Gastroesophageal sphincter (tissue), 4 donors: ENCODE measurements around the gene FHDC1. TPM values are rescaled to one million over a fixed set of nuclear protein-coding genes. Genes with fewer than 3 reads are reported as not detected.
A peak's percentile ranks its signal among the peaks of the same experiment; 100 is the strongest.

Source experiments
- ATAC-seq: fragments of 150-250 bp; one replicate; pipeline ENCODE4 v1.9.1; 2016; ENCODE audit warnings: mild to moderate bottlenecking, moderate library complexity
- H3K27ac ChIP-seq, 4 donors: fragments of 200-600 bp; sonication (generic) in 3 of 4; 1 replicate in 3 of 4; 2 replicates in 1 of 4; pipeline ENCODE4 v1.5.1; 2016 to 2019
- H3K27me3 ChIP-seq: fragments of 200-600 bp; sonication (generic); one replicate; pipeline ENCODE4 v1.5.1; 2019
- H3K36me3 ChIP-seq, 2 donors: fragments of 200-600 bp; sonication (generic); one replicate each; pipeline ENCODE4 v1.5.1; 2019; ENCODE audit warnings: control low read depth in 1 of 2
- H3K4me1 ChIP-seq, 3 donors: fragments of 200-600 bp; sonication (generic); 1 replicate in 2 of 3; 2 replicates in 1 of 3; pipeline ENCODE4 v1.5.1; 2016 to 2019; ENCODE audit warnings: control low read depth in 2 of 3
- H3K4me3 ChIP-seq, 2 donors: fragments of 200-600 bp; sonication (generic); one replicate each; pipeline ENCODE4 v1.5.1; 2019; ENCODE audit warnings: mild to moderate bottlenecking in 1 of 2, moderate library complexity in 1 of 2
- H3K9me3 ChIP-seq, 3 donors: fragments of 200-600 bp; sonication (generic); one replicate each; pipeline ENCODE4 v1.5.1; 2017 to 2019; ENCODE audit warnings: control low read depth in 2 of 3
- CTCF ChIP-seq, 4 experiments: fragments of 200-600 bp in 2 of 4; fragments of 450-650 bp in 2 of 4; sonication (generic) in 1 of 4; IDR thresholded peaks; one replicate each; pipeline ENCODE4 v1.5.1; 2017 to 2019; ENCODE audit warnings: antibody characterized with exemption in 4 of 4, mild to moderate bottlenecking in 2 of 4, moderate library complexity in 2 of 4
- EP300 ChIP-seq: sonication (generic); formaldehyde crosslinking; IDR thresholded peaks from one replicate; pipeline ENCODE4 v1.6.1; 2017; ENCODE audit warnings: antibody characterized with exemption, mild to moderate bottlenecking
- POLR2A ChIP-seq, 2 donors: fragments of 450-650 bp; IDR thresholded peaks; one replicate each; pipeline ENCODE4 v1.6.1; 2017; ENCODE audit warnings: antibody characterized with exemption in 2 of 2, mild to moderate bottlenecking in 2 of 2, moderate library complexity in 1 of 2
- POLR2AphosphoS5 ChIP-seq: sonication (generic); formaldehyde crosslinking; IDR thresholded peaks from one replicate; pipeline ENCODE4 v1.6.1; 2017; ENCODE audit warnings: antibody characterized with exemption
- WGBS, 2 donors: methylation state at CpG; one replicate each; pipeline ENCODE4 v1.1.5; 2018; ENCODE audit warnings: low coverage in 1 of 2; 5-methylcytosine and 5-hydroxymethylcytosine counted together
- total RNA-seq, 4 donors: library from RNA; depleted of rRNA; stranded (reverse); fragments of >200 nt; gene quantifications; one replicate each; pipeline ENCODE4 v1.1.0, GENCODE V29; 2016

The FHDC1 gene
- total RNA-seq, 4 donors from 2014 or later = 0.62 to 1.8 (median 1.3) TPM

- 68 to 73% methylated on average over 4 to 7 of the region's 12 CpGs for WGBS, 2 donors
- Histone ChIP-seq H3K27me3 (no peaks in the 10 kb centered on the region), H3K36me3 (peaks cover 0 to 16% of the 10 kb centered on the region in 2 donors), H3K9me3 (no peaks in the 10 kb centered on the region), H3K4me1 (no peaks in the 10 kb centered on the region), H3K27ac (peak overlapping the region in 2 of 4 donors; percentile 2 to 33), H3K4me3 (no peak overlapping the region)
- peak; percentile 46 for ATAC-seq
- TF ChIP-seq POLR2A (IDR thresholded peaks at IDR 0.05) = no peak
- no peak for TF ChIP-seq POLR2AphosphoS5
- TF ChIP-seq EP300 = no peak
- TF ChIP-seq CTCF (IDR thresholded peaks at IDR 0.05) = no peak
Measured at GRCh38 chr4:152972821-152973628, 36.9 kb downstream of the FHDC1 start.

- Histone ChIP-seq H3K4me3 (no peak overlapping the region), H3K4me1 (no peaks in the 10 kb centered on the region), H3K36me3 (peaks cover 0 to 11% of the 10 kb centered on the region in 2 donors), H3K27me3 (no peaks in the 10 kb centered on the region), H3K27ac (peak overlapping the region in 1 of 4 donors; percentile 33), H3K9me3 (no peaks in the 10 kb centered on the region)
- 72 to 74% methylated on average over 5 to 6 of the region's 9 CpGs for WGBS, 2 donors
- ATAC-seq = no peak
- no peak for TF ChIP-seq POLR2AphosphoS5
- no peak for TF ChIP-seq CTCF (IDR thresholded peaks at IDR 0.05)
- TF ChIP-seq POLR2A (IDR thresholded peaks at IDR 0.05) = no peak
- no peak for TF ChIP-seq EP300
Measured at GRCh38 chr4:152973629-152974467, 37.7 kb downstream of the FHDC1 start.

GRCh38 chr4:152974468-152975379, 38.6 kb downstream of the FHDC1 start:
- ATAC-seq = no peak
- no peaks in the 10 kb centered on the region for H3K4me1 ChIP-seq
- H3K27me3 ChIP-seq = no peaks in the 10 kb centered on the region
- peaks cover 0 to 9% of the 10 kb centered on the region in 2 donors for H3K36me3 ChIP-seq
- H3K27ac ChIP-seq = no peak overlapping the region
- no peak for TF ChIP-seq CTCF (IDR thresholded peaks at IDR 0.05)
- TF ChIP-seq POLR2AphosphoS5 = no peak
- no CpG with 5 or more reads among the region's 28 CpGs for WGBS, 2 donors
- no peak overlapping the region for H3K4me3 ChIP-seq
- no peaks in the 10 kb centered on the region for H3K9me3 ChIP-seq

- no peak for ATAC-seq
- Histone ChIP-seq H3K4me3 (no peak overlapping the region), H3K27me3 (no peaks in the 10 kb centered on the region), H3K36me3 (peaks cover 0 to 9% of the 10 kb centered on the region in 2 donors), H3K4me1 (no peaks in the 10 kb centered on the region), H3K27ac (no peak overlapping the region), H3K9me3 (no peaks in the 10 kb centered on the region)
- TF ChIP-seq POLR2A (IDR thresholded peaks at IDR 0.05) (no peak), CTCF (IDR thresholded peaks at IDR 0.05) (no peak), EP300 (no peak), POLR2AphosphoS5 (no peak)
- 100% methylated on average over 1 of the region's 38 CpGs; no CpG with 5 or more reads in 1 of the 2 donors for WGBS, 2 donors
Measured at GRCh38 chr4:152975380-152976211, 39.5 kb downstream of the FHDC1 start.
